ENCODE results near the gene NFIA. TPM values are rescaled to one million over a fixed set of nuclear protein-coding genes. Genes with fewer than 3 reads are reported as not detected.

NFIA gene
- total and polyA plus RNA-seq, 10 of the 15 experiments (the other 5 are each of a cell fraction or from before 2014, with no cell fraction given) = 0.10 to 0.16 TPM; not detected in 8

GRCh38 chr1:61318319-61319125, 236.2 kb downstream of the NFIA start:
- intact Hi-C loops (cut with micrococcal nuclease; ENCODE audit: unreplicated experiment) = loop anchor here (2.0 kb wide), 1 partner anchor 14 kb away; no protein-coding TSS in a partner anchor
- RAD21 ChIA-PET (ENCODE audit: unreplicated experiment) = no interaction called here
- DNase-seq (ENCODE audit: low read depth, low spot score) = peak; percentile 71
- Histone ChIP-seq H3K79me2 (ENCODE audit: control insufficient read depth, insufficient read depth, low read length) (no peaks in the 10 kb centered on the region), H3K4me1 (ENCODE audit: control insufficient read depth, insufficient read depth, low read length) (no peaks in the 10 kb centered on the region; the same call in 1 of the 2 replicates), H3K9ac (ENCODE audit: control insufficient read depth, insufficient read depth, low read length) (no peak overlapping the region), H3K27ac (ENCODE audit: control insufficient read depth, insufficient read depth) (no peak overlapping the region), H3K9me3 (replicated peaks; ENCODE audit: control insufficient read depth, insufficient read depth, low read length) (no peaks in the 10 kb centered on the region), H2AFZ (ENCODE audit: control insufficient read depth, low read depth, low read length) (no peak overlapping the region), H3K27me3 (replicated peaks in 1 of 2; ENCODE audit: control insufficient read depth in 2 of 2, insufficient read depth in 2 of 2, low read length in 1 of 2) (no peaks in the 10 kb centered on the region; a peak in 1 of 4 replicates), H3K36me3 (ENCODE audit: control insufficient read depth in 2 of 2, insufficient read depth in 2 of 2, low read length in 1 of 2) (no peaks in the 10 kb centered on the region), H3K4me3 (no peak overlapping the region), H4K20me1 (ENCODE audit: control insufficient read depth, insufficient read depth) (no peaks in the 10 kb centered on the region), H3K4me2 (ENCODE audit: control insufficient read depth, insufficient read depth) (peak overlapping the region; percentile 23; the same call in 1 of the 2 replicates)
- CTCF ChIA-PET = no interaction called here
- in situ Hi-C loops (cut with MboI) = no loop called here
- SMC1A ChIA-PET (ENCODE audit: uncharacterized antibody, unreplicated experiment) = no interaction called here
- POLR2A ChIA-PET = no interaction called here
- peak; percentile 99 for ATAC-seq
- no TSS peak for BruUV-seq (replicated peaks)
- FAIRE-seq = peak; percentile 93
- 20% methylated on average over 8 of the region's 8 CpGs for WGBS (ENCODE audit: insufficient coverage, insufficient replicate concordance, low lambda C conversion rate, missing lambda C conversion rate)
- TF ChIP-seq ATF7 (IDR thresholded peaks at IDR 0.05; ENCODE audit: low read depth) = no peak
- no peak for TF ChIP-seq EGR1 (IDR thresholded peaks at IDR 0.05; ENCODE audit: borderline replicate concordance in 1 of 2, low read depth in 2 of 2, low read length in 2 of 2)
- TF ChIP-seq ATF2 (IDR thresholded peaks at IDR 0.05; ENCODE audit: low read length) = peak; percentile 97
- 0 out of 2 replicates have a peak, but pooled peaks have one; percentile 73 for TF ChIP-seq TCF3 (IDR thresholded peaks at IDR 0.05; ENCODE audit: borderline replicate concordance, insufficient read depth, low read depth, low read length)
- peak; percentile 39; the same call in 1 of the 2 replicates for TF ChIP-seq CREB1 (IDR thresholded peaks at IDR 0.05; ENCODE audit: low read depth)
- peak; percentile 90 for TF ChIP-seq MEF2A (IDR thresholded peaks at IDR 0.05; ENCODE audit: insufficient read depth, low read depth, low read length)
- peak; percentile 72; the same call in 1 of the 2 replicates for TF ChIP-seq PML (IDR thresholded peaks at IDR 0.05; ENCODE audit: low read length)
- TF ChIP-seq TCF12 (IDR thresholded peaks at IDR 0.05; ENCODE audit: low read depth, low read length) = 0 out of 2 replicates have a peak, but pooled peaks have one; percentile 36
- TF ChIP-seq NR2F1 (conservative IDR thresholded peaks at IDR 0.05) = peak; percentile 82
- no peak for TF ChIP-seq ZNF622 (IDR thresholded peaks at IDR 0.05)
- TF ChIP-seq CBX5 (IDR thresholded peaks at IDR 0.05; ENCODE audit: low read depth) = peak; percentile 67; the same call in 1 of the 2 replicates
- TF ChIP-seq IKZF2 (IDR thresholded peaks at IDR 0.05) = peak; percentile 24 to 74; a peak in 3 of 4 replicates
- TF ChIP-seq NFYB (IDR thresholded peaks at IDR 0.05; ENCODE audit: insufficient read depth, low read depth, low read length) = no peak
- peak; percentile 36; the same call in 1 of the 2 replicates for TF ChIP-seq IKZF1 (conservative IDR thresholded peaks at IDR 0.05)
- TF ChIP-seq HDAC2 (IDR thresholded peaks at IDR 0.05) = no peak
- peak; percentile 64 for TF ChIP-seq MEF2B (IDR thresholded peaks at IDR 0.05; ENCODE audit: partially characterized antibody, poor library complexity, severe bottlenecking)
- TF ChIP-seq MTA3 (IDR thresholded peaks at IDR 0.05; ENCODE audit: borderline replicate concordance, low read length) = peak; percentile 98
- TF ChIP-seq EP300 (IDR thresholded peaks at IDR 0.05; ENCODE audit: borderline replicate concordance in 1 of 2, control insufficient read depth in 1 of 2, low read depth in 2 of 2, low read length in 2 of 2) = peak; percentile 76 to 82; a peak in 2 of 4 replicates
- TF ChIP-seq CBFB (IDR thresholded peaks at IDR 0.05; ENCODE audit: low read depth) = peak; percentile 81
- no peak for TF ChIP-seq ATF3 (IDR thresholded peaks at IDR 0.05; ENCODE audit: borderline replicate concordance, extremely low read depth, low read depth, low read length)
- TF ChIP-seq ETV6 (conservative IDR thresholded peaks at IDR 0.05 in 1 of 2, IDR thresholded peaks at IDR 0.05 in 1 of 2; ENCODE audit: borderline replicate concordance in 1 of 2, low read depth in 1 of 2) = peak in 1 of 2 experiments; percentile 77; a peak in 2 of 4 replicates
- TF ChIP-seq TBL1XR1 (IDR thresholded peaks at IDR 0.05; ENCODE audit: low read depth, low read length) = peak; percentile 74; the same call in 1 of the 2 replicates
- peak; percentile 98 for TF ChIP-seq NFIC (IDR thresholded peaks at IDR 0.05; ENCODE audit: low read depth, low read length)
- TF ChIP-seq PAX8 (IDR thresholded peaks at IDR 0.05) = no peak

All from GM12878 (cell line).